Motor neuron (in vitro differentiated cells): ENCODE measurements around the gene TRIM23. TPM values are rescaled to one million over a fixed set of nuclear protein-coding genes. Genes with fewer than 3 reads are reported as not detected.

ENCODE experiments used
- ATAC-seq, 8 experiments: fragments of 200-7000 bp; cut with Tn5 transposase; replicated peaks in 6 of 8; 2 replicates each; pipeline ENCODE4 v1.8.0; 2021; ENCODE audit warnings: mild to moderate bottlenecking in 8 of 8, moderate library complexity in 8 of 8
- H3K27ac ChIP-seq, 2 donors: fragments of 250-450 bp; sonication (Bioruptor Pico); 2 replicates each; pipeline ENCODE4 v1.9.0; 2021; ENCODE audit warnings: antibody characterized with exemption in 2 of 2, mild to moderate bottlenecking in 2 of 2, moderate library complexity in 1 of 2
- H3K4me1 ChIP-seq, 2 donors: fragments of 250-450 bp; sonication (Bioruptor Pico); replicated peaks in 1 of 2; 2 replicates each; pipeline ENCODE4 v1.6.1; 2021; ENCODE audit warnings: antibody characterized with exemption in 2 of 2, mild to moderate bottlenecking in 2 of 2, moderate library complexity in 1 of 2
- H3K4me3 ChIP-seq, 5 donors: fragments of 250-450 bp; sonication (Bioruptor Pico); 2 replicates each; pipeline ENCODE4 v1.9.0; 2021; ENCODE audit warnings: antibody characterized with exemption in 5 of 5, mild to moderate bottlenecking in 5 of 5, moderate library complexity in 4 of 5
- WGBS, 10 experiments: fragments of 450-650 bp; shearing (Covaris generic); methylation state at CpG; one replicate each; pipeline ENCODE4 v1.0.0; 2022; 5-methylcytosine and 5-hydroxymethylcytosine counted together
- in situ Hi-C, 9 experiments: fragments of 400-800 bp; cut with MboI; loops; one replicate each; pipeline ENCODE4 v1.15.0; 2021; ENCODE audit warnings: low sequenced_read_pairs in 9 of 9, low pct_unique_long_range_greater_than_20kb in 2 of 9; ENCODE audit not compliant: unreplicated experiment in 9 of 9
- total RNA-seq, 8 experiments: library from RNA; unstranded; fragments of 300-600 nt; gene quantifications; 2 replicates each; pipeline versions ENCODE4 v1.2.3 to v1.2.4, GENCODE V29; 2022

Gene TRIM23
- total RNA-seq, 8 experiments from 2014 or later = 14.2 to 32.9 (median 21.5) TPM

DNA sequence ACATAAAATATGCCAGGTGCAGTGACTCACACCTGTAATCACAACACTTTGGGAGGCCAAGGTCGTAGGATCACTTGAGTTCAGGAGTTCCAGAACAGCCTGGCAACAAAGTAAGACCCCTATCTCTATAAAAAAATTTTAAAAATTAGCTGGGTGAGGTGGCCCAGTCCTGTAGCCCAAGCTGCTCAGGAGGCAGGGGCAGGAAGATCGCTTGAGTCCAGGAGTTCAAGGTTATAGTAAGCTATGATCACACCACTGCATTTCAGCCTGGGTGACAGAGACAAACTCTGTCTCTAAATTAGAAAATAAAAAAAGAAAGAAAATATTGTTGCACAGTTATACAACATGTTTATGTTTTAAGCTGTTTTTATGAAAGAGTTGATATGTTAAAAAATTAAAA, 68.0 kb downstream of the TRIM23 start:
- Histone ChIP-seq H3K4me3 (no peak overlapping the region), H3K27ac (no peak overlapping the region), H3K4me1 (peaks cover 0 to 8% of the 10 kb centered on the region in 2 donors)
- in situ Hi-C loops = no loop called here
- ATAC-seq = no peak
- 45 to 100% (median 100%) methylated on average over 1 to 2 of the region's 2 CpGs for WGBS, 10 experiments

DNA sequence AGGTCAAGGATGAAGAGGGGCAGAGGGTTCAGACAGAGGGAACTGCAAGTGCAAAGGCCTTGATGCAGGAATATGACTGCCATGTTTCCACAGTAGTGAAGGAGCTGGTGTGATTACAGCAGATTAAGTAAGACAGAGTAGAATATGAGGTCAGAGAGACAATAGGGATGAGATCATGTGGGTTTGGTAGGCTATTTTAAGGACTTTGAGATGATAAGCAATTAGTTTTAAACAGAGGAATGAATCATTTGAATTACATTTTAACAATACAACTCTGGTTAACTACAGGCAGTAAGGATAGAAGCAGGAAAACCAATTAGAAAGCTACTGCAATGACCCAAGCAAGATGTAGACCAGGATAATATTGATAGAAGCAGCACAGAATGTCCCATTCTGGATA, 68.8 kb downstream of the TRIM23 start:
- H3K27ac ChIP-seq = no peak overlapping the region
- in situ Hi-C loops = no loop called here

DNA sequence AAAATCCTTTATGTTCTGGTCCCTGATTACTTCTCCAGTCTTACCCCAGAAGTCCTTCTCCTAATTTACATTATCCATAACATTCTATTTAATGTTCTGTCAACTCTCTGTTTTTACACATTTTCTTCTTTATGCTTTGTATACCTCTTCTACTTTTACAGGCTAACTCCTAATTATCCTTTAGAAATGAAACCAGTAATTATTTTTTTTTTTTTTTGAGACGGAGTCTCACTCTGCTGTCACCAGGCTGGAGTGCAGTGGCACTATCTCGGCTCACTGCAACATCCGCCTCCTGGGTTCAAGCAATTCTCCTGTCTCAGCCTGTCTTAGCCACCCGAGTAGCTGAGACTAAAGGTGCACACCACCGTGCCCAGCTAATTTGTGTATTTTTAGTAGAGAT, 70.2 kb downstream of the TRIM23 start:
- no peak overlapping the region for H3K27ac ChIP-seq
- in situ Hi-C loops = no loop called here
- H3K4me1 ChIP-seq = peaks cover 0 to 8% of the 10 kb centered on the region in 2 donors
- no peak overlapping the region for H3K4me3 ChIP-seq
- ATAC-seq = no peak
- 0 to 100% (median 85%) methylated on average over 1 to 5 of the region's 5 CpGs; no CpG with 5 or more reads in 2 of the 10 experiments for WGBS, 10 experiments

More for the DNA sequence above, 68.8 kb downstream of the TRIM23 start:
- Histone ChIP-seq H3K4me1 (peaks cover 0 to 8% of the 10 kb centered on the region in 2 donors), H3K4me3 (no peak overlapping the region)
- peak in 5 of 8 experiments; percentile 63 to 98 (median 89) for ATAC-seq

DNA sequence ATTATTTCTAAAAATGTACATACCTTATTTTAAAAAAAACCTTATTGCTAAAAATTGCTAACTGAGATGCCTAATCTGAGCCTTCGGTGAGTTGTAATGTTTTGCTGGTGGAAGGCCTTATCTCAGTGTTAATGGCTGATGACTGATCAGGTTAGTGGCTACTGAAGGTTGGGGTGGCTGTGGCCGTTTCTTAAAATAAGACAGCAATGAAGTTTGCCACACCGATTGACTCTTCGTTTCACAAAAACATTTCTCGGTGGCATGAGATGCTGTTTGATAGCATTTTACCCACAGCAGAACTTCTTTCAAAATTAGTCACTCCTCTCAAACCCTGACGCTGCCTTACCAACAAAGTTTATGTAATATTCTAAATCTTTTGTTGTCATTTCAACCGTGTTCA, 75.9 kb downstream of the TRIM23 start:
- in situ Hi-C loops = no loop called here
- no peak overlapping the region for H3K4me3 ChIP-seq
- ATAC-seq = no peak
- H3K4me1 ChIP-seq = no peaks in the 10 kb centered on the region
- no peak overlapping the region for H3K27ac ChIP-seq
- WGBS, 10 experiments = 87 to 100% (median 97%) methylated on average over 1 to 7 of the region's 7 CpGs

DNA sequence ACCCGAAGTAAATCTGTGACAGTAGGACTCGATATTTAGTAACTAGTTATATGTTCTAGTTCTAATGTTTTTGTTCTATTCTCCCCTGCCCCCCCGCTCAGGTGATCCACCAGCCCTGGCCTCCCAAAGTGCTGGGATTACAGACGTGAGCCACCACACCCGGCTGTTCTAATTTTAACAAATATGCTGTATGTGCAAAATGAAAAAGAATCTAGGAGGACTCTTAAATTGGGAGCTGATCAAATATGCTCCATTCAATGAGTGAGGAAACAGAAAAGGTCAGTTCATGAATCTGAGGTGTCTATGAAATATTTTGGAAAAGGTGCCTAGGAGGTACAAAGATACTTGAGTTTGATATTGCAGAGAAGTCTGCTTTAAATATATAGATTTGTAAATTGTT, 78.0 kb downstream of the TRIM23 start:
- Histone ChIP-seq H3K27ac (no peak overlapping the region), H3K4me3 (no peak overlapping the region), H3K4me1 (no peaks in the 10 kb centered on the region)
- in situ Hi-C loops = no loop called here
- 83 to 100% (median 94%) methylated on average over 1 to 5 of the region's 5 CpGs; no CpG with 5 or more reads in 3 of the 10 experiments for WGBS, 10 experiments
- ATAC-seq = no peak

DNA sequence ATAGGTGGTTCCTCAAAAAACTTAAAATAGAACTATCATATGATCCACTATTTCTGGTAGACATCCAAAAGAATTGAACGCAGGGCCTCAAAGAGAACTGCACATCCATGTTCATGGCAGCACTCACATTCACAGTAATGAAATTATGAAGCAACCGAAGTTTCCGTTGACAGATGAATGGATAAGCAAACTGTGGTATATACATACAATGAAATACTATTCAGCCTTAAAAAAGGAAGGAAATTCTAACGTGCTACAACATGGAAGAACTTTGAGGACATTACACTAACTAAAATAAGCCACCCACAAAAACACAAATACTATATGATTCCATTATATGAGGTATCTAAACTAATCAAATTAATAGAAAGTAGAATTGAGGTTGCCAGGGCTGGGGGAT, 79.7 kb downstream of the TRIM23 start:
- H3K27ac ChIP-seq = no peak overlapping the region
- H3K4me1 ChIP-seq = no peaks in the 10 kb centered on the region
- no peak overlapping the region for H3K4me3 ChIP-seq
- in situ Hi-C loops = no loop called here
- ATAC-seq = no peak
- 83 to 100% (median 100%) methylated on average over 1 to 4 of the region's 4 CpGs; no CpG with 5 or more reads in 1 of the 10 experiments for WGBS, 10 experiments

DNA sequence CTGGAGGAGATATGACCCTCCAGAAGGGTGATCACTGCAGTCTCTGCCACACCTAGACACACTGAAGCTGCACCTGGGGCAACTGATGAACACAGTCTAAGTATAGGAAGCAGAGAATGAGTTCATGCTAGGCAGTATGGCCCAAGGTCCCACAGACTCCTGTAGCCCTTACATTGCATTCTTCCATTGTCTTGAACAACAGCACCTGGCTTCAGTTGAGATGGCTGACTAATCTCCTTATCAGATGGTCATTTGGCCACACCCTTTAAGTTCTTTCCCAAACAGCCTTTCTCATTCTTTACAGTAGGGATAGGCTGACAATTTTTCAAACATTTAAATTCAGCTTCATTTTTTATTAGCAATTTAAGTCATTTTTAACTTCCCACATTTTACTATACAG, 84.3 kb downstream of the TRIM23 start:
- no peak overlapping the region for H3K27ac ChIP-seq
- H3K4me3 ChIP-seq = no peak overlapping the region
- in situ Hi-C loops = no loop called here
- ATAC-seq = peak in 1 of 8 experiments; percentile 77
- no peaks in the 10 kb centered on the region for H3K4me1 ChIP-seq

Other genes starting within 250 kb of the TRIM23 start
- gene ADAMTS6, start 142.4 kb downstream of the TRIM23 start, total RNA-seq = 1 to 10 TPM in 7 of 8 experiments, under 1 TPM in 1; 0.80 to 5.1 (median 3.4) TPM
- gene CENPK, start 61.2 kb downstream of the TRIM23 start, total RNA-seq = 10 to 100 TPM in 3 of 8 experiments, 1 to 10 TPM in 5; 1.1 to 28.0 (median 5.0) TPM
- 10 to 100 TPM; 29.0 to 63.6 (median 40.0) TPM for gene PPWD1, start 61.0 kb downstream of the TRIM23 start, total RNA-seq
- gene SHLD3, start 694 bp upstream of the TRIM23 start, total RNA-seq = 1 to 10 TPM; 3.0 to 8.0 (median 5.0) TPM
- gene TRAPPC13, start 694 bp upstream of the TRIM23 start, total RNA-seq = 10 to 100 TPM; 23.4 to 29.7 (median 26.9) TPM
- 10 to 100 TPM in 5 of 8 experiments, 1 to 10 TPM in 3; 2.8 to 35.3 (median 13.4) TPM for gene SGTB, start 97.8 kb upstream of the TRIM23 start, total RNA-seq
- 10 to 100 TPM in 7 of 8 experiments, 1 to 10 TPM in 1; 9.2 to 24.6 (median 21.3) TPM for gene NLN, start 97.9 kb upstream of the TRIM23 start, total RNA-seq